Vagina (tissue), 2 donors: ENCODE data around the gene ZC3H12D.

ENCODE experiments used
- CTCF ChIP-seq, 3 experiments: fragments of 450-650 bp in 2 of 3; fragments of 200-600 bp in 1 of 3; sonication (generic) in 1 of 3; IDR thresholded peaks; one replicate each; pipeline ENCODE4 v1.5.1; 2017 to 2019; ENCODE audit warnings: antibody characterized with exemption in 3 of 3, mild to moderate bottlenecking in 2 of 3, moderate library complexity in 2 of 3
- POLR2AphosphoS5 ChIP-seq, 2 donors: sonication (generic); formaldehyde crosslinking; IDR thresholded peaks; one replicate each; pipeline ENCODE4 v1.9.0; 2017; ENCODE audit warnings: antibody characterized with exemption in 2 of 2, mild to moderate bottlenecking in 2 of 2, low read depth in 1 of 2; ENCODE audit not compliant: insufficient read depth in 1 of 2

GRCh38 chr6:149467265-149467664 is 17.5 kb downstream of the ZC3H12D start:
- TF ChIP-seq POLR2AphosphoS5 (IDR thresholded peaks at IDR 0.05; ENCODE audit: insufficient read depth in 1 of 2, low read depth in 1 of 2) (no peak), CTCF (IDR thresholded peaks at IDR 0.05) (no peak)
